HG03571 (cell line): ENCODE measurements around the gene FNDC8.
"Not testable (repeated sequence)": the region's sequence is repeated elsewhere in the genome, so short reads cannot be mapped to it uniquely, and the experiment has no call there.

Source experiments
- ATAC-seq: cut with Tn5 transposase; IDR thresholded peaks from one replicate; pipeline ENCODE4 v1.9.1; 2021; ENCODE audit not compliant: unreplicated experiment

The FNDC8 gene

DNA sequence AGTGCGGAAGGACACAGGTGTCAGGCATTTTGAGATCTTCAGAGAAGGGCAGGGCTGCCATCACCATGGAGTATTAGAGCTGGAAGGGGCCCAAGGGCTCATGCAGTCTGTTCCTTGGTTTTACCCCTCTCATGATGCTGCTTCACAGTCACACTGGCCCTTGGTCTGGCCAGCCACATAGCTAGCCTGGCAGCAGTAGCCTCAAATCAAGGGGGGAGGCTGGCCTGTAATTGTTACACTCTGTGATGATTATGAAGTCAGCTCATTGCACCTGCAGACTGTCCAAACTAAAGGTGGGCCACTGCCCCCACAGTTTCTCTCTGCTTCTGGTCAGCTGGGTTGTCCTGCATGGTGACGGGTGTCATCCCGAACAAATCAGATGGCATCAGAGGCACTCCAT is at the start of gene FNDC8:
FNDC8 (plus strand) TSS at position 301 of the 400 bp plus-strand sequence; CDS start at position 380, 79 bp downstream.
- no peak for ATAC-seq

- no peak for ATAC-seq
Observed at GRCh38 chr17:35073183-35073790, 48.1 kb upstream of the FNDC8 start.

DNA sequence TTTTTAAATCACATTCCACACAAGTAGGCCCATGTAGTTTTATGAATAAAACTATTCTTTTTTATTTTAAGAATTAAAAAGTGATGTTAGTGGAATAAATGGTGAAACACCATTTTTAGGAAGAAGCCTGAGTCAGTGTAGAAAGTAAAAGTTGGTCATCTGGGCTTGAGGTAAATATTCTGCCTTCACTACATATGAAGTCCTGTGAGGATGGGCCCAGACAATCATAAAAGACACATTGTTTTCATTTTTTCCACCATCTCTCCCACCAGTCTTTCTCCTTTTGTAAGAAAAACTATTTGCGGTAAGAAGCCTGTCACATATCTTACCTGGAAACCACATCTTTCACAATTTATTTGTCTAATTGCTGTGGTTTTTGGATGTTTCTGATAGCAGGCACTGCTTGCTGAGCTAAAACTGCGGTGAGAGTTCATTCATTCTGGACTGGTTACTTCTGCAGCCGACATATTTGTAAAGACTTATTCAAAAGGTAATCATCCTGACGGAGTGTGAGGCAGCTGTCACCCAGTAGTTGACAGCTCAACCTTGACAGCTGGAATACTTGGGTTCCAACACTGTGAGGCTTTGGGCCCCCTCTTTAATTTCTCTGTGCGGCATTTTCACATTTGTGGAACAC is 47.3 kb upstream of the FNDC8 start:
- ATAC-seq: no peak

- no peak for ATAC-seq
Observed at GRCh38 chr17:35074711-35075707, 46.4 kb upstream of the FNDC8 start.

GRCh38 chr17:35076874-35077273 is 44.5 kb upstream of the FNDC8 start:
- no peak for ATAC-seq

GRCh38 chr17:35079547-35080423 is 41.6 kb upstream of the FNDC8 start:
- no peak for ATAC-seq

GRCh38 chr17:35080536-35080935 is 40.9 kb upstream of the FNDC8 start:
- ATAC-seq: no peak

DNA sequence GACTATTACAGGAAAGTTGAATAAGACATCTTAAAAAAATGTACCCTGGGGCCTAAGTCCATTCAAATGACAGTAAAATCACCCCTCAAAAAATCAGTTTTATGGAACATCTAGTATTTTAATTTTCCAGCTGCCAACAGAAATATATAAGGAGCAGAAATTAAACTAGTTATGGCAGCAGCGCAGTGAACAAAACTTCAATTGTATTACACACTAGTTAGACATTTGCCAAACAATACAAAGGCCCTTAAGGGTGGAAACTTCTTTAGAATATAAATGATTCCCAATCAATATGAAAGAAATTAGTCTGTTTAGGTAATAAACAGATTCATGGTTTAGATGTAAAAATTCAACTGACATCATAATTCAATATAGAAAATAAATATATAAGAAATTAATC is 39.8 kb upstream of the FNDC8 start:
- ATAC-seq: no peak

DNA sequence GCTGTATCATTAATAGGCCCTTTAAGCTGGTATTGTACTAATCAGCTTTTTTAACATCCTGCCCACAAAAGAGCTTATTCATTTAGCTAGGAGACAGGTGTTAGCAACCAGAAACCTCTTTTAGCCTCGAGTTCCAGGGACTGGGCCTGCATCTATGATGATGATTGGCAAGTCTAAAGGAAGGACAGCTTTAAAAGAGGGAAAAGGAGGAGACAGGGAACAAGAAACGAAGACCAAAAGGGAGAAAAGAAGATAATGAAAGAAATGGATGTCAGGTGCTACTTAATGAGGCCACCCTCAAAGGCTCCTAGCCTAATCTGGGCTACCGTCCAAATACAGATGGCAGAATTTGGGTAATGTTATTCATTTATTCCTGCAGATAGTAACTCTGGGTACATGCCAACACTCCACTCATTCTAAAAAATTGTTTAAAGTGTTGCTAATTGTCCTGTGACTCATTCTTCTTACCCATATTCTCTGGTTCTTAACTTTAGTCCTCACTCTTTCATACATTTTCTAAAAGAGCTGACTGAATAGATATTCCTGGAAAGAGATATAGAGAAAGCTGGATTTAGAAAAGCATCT is 39.2 kb upstream of the FNDC8 start:
- ATAC-seq: no peak

DNA sequence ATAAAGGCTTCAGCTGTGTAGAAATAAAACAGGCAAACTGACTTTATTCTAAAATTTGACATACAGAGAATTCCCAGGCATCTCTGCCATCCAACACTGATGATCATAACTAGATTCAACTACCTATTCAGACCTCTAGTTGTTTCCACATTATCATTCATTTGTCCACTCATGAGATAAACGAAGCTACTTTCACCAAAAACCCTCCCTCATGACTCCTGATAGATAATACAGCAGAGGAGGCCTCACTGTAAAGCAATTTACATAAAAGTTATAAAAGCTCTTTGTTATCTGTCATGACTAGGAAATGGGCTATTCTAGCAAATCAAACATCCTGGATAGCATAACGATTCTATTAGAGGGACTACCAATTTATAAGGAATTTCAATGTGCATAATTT is 38.3 kb upstream of the FNDC8 start:
- ATAC-seq: no peak

DNA sequence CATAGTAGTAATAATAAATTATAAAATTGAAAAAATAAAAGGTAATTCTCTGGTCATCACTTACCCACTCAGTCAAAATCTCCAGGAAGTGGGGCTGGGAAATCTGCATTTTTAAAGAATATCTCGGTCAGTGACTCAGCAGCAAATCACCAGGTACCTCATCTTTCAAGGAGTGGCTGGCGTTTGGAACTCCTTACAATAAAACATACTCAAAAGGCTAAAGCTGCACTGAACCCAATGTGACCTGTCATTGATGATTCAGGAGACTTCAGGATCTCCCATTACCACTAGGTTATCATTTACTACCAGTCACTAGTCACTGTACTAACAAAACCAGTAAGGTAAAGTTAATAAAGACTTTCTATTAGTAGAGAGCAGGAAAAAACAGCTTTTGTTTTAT is 36.4 kb upstream of the FNDC8 start:
- no peak for ATAC-seq

- ATAC-seq: no peak
Observed at GRCh38 chr17:35086164-35086563, 35.3 kb upstream of the FNDC8 start.

- ATAC-seq: no peak
Observed at GRCh38 chr17:35086931-35087573, 34.4 kb upstream of the FNDC8 start.

DNA sequence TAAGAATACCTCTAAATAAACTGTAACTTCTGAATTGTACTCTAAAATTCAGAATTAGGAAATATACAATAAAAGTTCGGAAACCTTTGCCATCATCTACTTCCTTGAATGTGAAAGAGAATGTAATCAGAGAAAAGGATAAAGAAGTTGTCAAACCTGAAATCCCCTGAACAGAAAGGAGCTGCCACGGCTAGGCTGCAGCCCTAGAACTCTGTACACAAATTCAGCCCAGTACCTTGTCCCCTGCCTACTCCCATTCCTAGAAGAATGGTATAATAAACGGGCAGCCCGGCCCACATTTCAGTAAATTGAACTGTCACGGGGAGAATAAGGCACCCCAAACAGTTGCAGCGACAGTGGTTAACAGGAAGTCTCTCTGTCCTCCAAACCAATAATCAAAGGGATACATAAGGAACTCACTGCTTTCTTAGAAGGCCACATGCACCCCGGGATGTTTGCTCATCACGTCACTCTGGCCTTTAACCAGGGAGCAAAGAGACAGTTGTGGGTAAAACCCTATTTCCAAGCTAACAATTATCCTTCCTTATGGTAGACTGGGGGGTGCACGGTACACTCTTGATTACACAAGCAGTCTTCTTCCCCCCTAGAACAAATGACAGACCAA is 33.6 kb upstream of the FNDC8 start:
- ATAC-seq: no peak

- no peak for ATAC-seq
Observed at GRCh38 chr17:35088356-35088880, 33.0 kb upstream of the FNDC8 start.

GRCh38 chr17:35088881-35089585 is 32.4 kb upstream of the FNDC8 start:
- ATAC-seq: peak; percentile 73

DNA sequence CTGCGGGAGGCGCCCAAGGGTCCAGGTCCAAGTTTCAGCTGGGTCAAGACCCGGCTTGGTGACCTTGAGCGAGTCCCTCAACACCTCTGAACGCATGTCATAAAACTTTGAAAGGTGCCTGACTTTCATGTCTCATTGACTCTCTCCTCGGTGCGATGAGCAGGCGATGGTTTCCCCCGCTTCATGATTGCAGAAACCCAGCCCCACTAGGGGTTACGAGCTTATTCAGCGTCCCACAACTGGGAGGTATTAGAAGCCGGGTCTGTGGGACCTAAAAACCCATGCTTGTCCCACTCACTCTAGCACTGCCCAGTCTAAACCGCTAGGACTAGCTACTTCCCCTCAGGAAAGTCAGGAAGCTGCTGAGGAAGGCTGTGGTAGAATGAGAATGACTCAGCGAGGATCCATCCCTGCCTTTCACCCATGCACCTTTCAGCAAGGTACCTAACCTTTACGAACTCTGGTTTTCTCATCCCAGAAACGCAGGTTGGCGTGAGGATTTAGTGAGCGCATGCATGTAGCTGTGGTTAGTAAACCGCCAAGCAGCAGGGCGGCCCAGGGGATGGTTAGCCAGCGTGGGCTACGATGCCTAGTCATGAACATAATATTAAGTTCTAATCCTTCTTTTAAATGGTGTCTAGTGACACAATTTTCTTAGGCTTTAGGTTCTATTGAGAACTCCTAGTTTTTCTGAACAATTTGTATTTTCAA is 31.7 kb upstream of the FNDC8 start:
- ATAC-seq: peak; percentile 20

- not testable (repeated sequence) for ATAC-seq
Observed at GRCh38 chr17:35090707-35091106, 30.7 kb upstream of the FNDC8 start.
